Ascending aorta (tissue), 2 donors: ENCODE results near the gene TNFAIP3. TPM values are rescaled to one million over a fixed set of nuclear protein-coding genes. Genes with fewer than 3 reads are reported as not detected.
A peak's percentile ranks its signal among the peaks of the same experiment; 100 is the strongest.

Source experiments
- DNase-seq, 2 donors: peaks; one replicate each; pipeline ENCODE4 v3.0.0-alpha.2; 2019; ENCODE audit warnings: low spot score in 2 of 2
- H3K27ac ChIP-seq, 2 donors: fragments of 200-600 bp; sonication (generic); one replicate each; pipeline ENCODE4 v1.5.1; 2016 to 2017; ENCODE audit warnings: mild to moderate bottlenecking in 1 of 2
- H3K27me3 ChIP-seq: fragments of 200-600 bp; sonication (generic); one replicate; pipeline ENCODE4 v1.5.1; 2017
- H3K36me3 ChIP-seq, 2 donors: fragments of 200-600 bp; sonication (generic); one replicate each; pipeline ENCODE4 v1.5.1; 2016
- H3K4me1 ChIP-seq, 2 donors: fragments of 200-600 bp; sonication (generic); one replicate each; pipeline ENCODE4 v1.5.1; 2016 to 2017; ENCODE audit warnings: mild to moderate bottlenecking in 1 of 2
- H3K4me3 ChIP-seq, 2 donors: fragments of 200-600 bp; sonication (generic); one replicate each; pipeline ENCODE4 v1.5.1; 2016 to 2017; ENCODE audit warnings: mild to moderate bottlenecking in 1 of 2
- H3K9me3 ChIP-seq, 2 donors: fragments of 200-600 bp; sonication (generic); one replicate each; pipeline ENCODE4 v1.5.1; 2016
- intact Hi-C: fragments of 100-400 bp; cut with DNase I; formaldehyde crosslinking; loops from one replicate; pipeline ENCODE4 v1.15.1; 2023
- total RNA-seq: library from RNA; depleted of rRNA; stranded (reverse); fragments of >200 nt; gene quantifications from one replicate; pipeline ENCODE4 v1.1.0, GENCODE V29; 2016
- TF ChIP-seq, protein P1 (sequence below), 3 experiments: fragments of 200-600 bp in 2 of 3; fragments of 450-650 bp in 1 of 3; sonication (generic) in 2 of 3; IDR thresholded peaks; one replicate each; pipeline ENCODE4 v1.5.1; 2016 to 2019; ENCODE audit warnings: antibody characterized with exemption in 3 of 3, mild to moderate bottlenecking in 1 of 3, moderate library complexity in 1 of 3

Gene TNFAIP3
- total RNA-seq, 1 donor from 2014 or later, result 24.5 TPM

DNA sequence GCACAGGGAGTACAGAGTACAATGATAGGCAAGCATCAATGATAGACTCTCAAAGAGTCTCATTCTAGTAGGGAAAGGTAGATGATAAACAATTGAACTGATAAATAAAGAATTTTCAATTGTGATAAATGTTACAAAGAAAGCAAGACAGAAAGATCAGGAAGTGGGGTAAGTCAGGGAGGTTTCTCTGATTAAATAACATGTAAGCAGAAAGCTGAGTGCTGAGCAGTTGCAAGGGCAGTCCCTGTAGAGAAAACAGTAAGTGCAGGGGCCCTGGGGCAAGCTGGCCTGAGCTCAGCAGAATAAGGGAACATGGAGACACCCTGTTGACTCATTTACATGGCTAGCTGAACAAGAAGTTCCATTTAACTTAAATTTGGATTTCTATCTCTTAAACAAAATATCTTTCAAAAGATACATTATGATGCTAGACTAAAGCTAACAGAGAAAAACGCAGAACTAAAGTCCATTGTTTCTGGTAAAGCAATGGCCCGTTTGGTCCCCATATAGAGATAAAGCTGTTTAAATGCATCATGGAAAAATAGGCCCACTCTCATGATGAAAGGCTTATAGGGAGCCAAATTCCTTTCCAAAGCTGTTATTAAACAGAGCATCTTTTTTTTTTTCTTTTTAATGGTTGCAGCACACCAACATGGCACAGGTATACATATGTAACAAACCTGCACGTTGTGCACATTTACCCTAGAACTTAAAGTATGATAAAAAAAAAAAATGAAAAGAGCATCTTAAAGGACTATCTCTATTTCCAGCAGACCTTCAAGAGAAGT is 5.3 kb upstream of the TNFAIP3 start:
- intact Hi-C loops, result loop anchor here (10.0 kb wide), 1 partner anchor 543 kb away; the partner anchor contains the start of gene HEBP2
- Histone ChIP-seq H3K27me3 (no peaks in the 10 kb centered on the region), H3K27ac (no peak overlapping the region), H3K36me3 (no peaks in the 10 kb centered on the region), H3K4me3 (no peak overlapping the region), H3K4me1 (peaks cover 0 to 5% of the 10 kb centered on the region in 2 donors), H3K9me3 (no peaks in the 10 kb centered on the region)
- no peak for DNase-seq
- TF ChIP-seq, protein P1, sequence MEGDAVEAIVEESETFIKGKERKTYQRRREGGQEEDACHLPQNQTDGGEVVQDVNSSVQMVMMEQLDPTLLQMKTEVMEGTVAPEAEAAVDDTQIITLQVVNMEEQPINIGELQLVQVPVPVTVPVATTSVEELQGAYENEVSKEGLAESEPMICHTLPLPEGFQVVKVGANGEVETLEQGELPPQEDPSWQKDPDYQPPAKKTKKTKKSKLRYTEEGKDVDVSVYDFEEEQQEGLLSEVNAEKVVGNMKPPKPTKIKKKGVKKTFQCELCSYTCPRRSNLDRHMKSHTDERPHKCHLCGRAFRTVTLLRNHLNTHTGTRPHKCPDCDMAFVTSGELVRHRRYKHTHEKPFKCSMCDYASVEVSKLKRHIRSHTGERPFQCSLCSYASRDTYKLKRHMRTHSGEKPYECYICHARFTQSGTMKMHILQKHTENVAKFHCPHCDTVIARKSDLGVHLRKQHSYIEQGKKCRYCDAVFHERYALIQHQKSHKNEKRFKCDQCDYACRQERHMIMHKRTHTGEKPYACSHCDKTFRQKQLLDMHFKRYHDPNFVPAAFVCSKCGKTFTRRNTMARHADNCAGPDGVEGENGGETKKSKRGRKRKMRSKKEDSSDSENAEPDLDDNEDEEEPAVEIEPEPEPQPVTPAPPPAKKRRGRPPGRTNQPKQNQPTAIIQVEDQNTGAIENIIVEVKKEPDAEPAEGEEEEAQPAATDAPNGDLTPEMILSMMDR (IDR thresholded peaks at IDR 0.05), result no peak

DNA sequence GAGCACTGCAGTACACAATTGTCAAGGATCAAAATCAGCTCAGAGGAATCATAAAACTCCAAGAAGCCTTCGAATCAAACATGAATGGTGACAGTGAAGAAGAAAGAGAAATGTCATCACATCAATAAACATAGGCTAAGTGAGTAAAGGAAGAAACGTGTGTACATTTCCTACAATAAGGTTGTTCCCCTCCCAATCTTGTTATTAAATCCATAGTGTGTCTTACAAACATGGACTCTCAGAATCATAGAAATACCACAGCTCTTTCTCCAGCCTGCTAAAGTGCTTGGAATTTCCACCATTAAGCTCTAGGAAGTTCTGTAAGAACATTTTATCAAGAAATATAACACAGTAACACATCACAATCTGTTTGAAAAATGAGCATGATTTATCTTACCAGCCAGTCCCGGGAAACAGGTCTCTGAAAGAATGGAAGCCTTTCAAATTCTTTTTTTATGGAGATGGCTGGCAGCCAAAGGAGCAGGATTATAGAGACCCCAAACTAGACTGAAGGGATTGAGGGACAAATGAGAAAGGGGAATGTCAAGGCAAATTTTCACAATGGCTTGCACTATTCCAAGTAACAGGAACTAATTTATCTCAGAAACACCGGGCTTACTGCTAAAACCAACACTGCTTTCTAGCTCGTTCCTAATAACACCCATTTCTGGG is 4.5 kb upstream of the TNFAIP3 start:
- TF ChIP-seq, protein P1 (IDR thresholded peaks at IDR 0.05), result no peak
- Histone ChIP-seq H3K4me1 (peaks cover 0 to 5% of the 10 kb centered on the region in 2 donors), H3K4me3 (no peak overlapping the region), H3K27ac (peak overlapping the region; percentile 20 to 31), H3K36me3 (no peaks in the 10 kb centered on the region), H3K27me3 (no peaks in the 10 kb centered on the region), H3K9me3 (no peaks in the 10 kb centered on the region)
- intact Hi-C loops, result loop anchor here (10.0 kb wide), 1 partner anchor 542 kb away; the partner anchor contains the start of gene HEBP2
- no peak for DNase-seq

DNA sequence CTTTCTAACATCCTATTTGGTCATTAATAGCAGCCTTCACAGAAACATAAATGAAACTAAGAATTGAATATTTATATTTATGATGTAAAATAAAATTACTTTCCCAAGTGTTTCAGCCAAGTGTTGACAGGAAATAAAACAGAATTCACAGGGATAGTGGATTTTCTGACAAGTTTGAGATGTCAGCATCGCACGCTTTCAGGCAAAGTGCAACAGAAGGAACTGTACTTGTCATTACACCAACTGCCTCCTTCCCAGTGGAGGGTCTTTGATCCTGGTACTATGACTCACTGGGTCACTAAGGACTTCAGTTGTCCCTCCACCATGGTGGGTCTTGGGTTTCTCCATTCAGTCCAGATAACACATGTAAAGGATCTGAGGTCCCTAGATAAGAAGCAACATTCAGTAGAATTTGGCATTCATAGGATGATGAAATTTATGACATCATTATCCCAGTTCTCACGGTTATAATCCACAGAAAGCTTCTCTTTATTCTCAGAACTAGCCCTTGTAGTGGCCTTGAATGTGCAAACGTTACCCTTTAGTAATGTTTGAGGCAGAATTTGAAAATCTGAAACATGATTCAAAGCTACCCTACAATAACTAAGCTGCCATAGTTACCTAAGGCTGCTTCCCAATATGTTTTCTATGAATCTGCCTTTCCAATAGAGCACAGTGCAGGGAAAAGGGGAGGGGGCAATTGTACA is 3.8 kb upstream of the TNFAIP3 start:
- peaks cover 0 to 5% of the 10 kb centered on the region in 2 donors for H3K4me1 ChIP-seq
- intact Hi-C loops, result loop anchor here (10.0 kb wide), 1 partner anchor 542 kb away; the partner anchor contains the start of gene HEBP2
- TF ChIP-seq, protein P1 (IDR thresholded peaks at IDR 0.05), result no peak

DNA sequence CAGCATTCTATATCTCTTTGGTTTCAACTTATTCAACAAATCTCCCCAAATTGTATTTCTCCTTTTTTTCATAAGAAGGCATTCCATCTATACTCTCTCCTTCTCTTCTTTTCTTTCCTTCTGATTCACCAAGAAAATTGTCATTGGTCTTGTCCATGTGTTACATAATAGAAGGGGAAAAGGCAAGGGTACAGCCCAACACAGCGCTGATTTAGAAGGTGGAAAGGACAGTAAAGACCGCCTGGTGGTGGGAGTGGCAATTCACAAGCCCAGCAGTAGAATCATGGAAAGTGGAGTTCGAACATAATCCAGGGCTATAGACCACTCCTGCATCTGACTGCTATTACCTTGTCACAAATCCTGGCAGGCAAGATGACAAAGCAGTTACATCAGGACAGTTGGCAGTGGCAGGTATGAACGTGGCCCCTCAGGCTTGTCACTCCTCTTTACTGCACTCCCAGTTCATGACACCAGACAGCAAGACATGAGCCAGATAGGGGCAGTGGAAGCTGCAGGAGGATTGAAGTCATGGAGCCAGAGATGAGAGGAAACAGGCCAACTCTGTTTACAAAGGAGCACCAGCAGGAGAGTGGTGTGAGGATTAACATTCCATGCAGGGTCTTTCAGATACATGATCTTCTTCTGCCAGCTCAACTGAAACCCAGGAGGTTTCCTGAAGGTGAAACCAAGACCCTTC is 2.1 kb upstream of the TNFAIP3 start:
- TF ChIP-seq, protein P1 (IDR thresholded peaks at IDR 0.05), result no peak
- Histone ChIP-seq H3K27me3 (no peaks in the 10 kb centered on the region), H3K27ac (no peak overlapping the region), H3K4me1 (peaks cover 0 to 7% of the 10 kb centered on the region in 2 donors), H3K4me3 (no peak overlapping the region), H3K36me3 (no peaks in the 10 kb centered on the region), H3K9me3 (no peaks in the 10 kb centered on the region)
- intact Hi-C loops, result loop anchor here (5.0 to 10.0 kb wide), 6 partner anchors 82 to 1578 kb away; partner anchors contain the start of genes BCLAF1, CCDC28A, HEBP2 and IFNGR1
- DNase-seq, result no peak

More for the DNA sequence above, 3.8 kb upstream of the TNFAIP3 start:
- Histone ChIP-seq H3K4me3 (no peak overlapping the region), H3K27me3 (no peaks in the 10 kb centered on the region), H3K9me3 (no peaks in the 10 kb centered on the region), H3K27ac (peak overlapping the region; percentile 20 to 31), H3K36me3 (no peaks in the 10 kb centered on the region)
- no peak for DNase-seq
